IMR-90 (cell line): ENCODE results near the gene PRF1. TPM values are rescaled to one million over a fixed set of nuclear protein-coding genes. Genes with fewer than 3 reads are reported as not detected.

Experiments used
- ATAC-seq: fragments of 200-7000 bp; cut with Tn5 transposase; 2 replicates; pipeline ENCODE4 v1.9.1; 2020; ENCODE audit warnings: low read depth, mild to moderate bottlenecking, moderate library complexity
- BruUV-seq: library from RNA; stranded (reverse); fragments of 400-500 nt; replicated peaks from 2 replicates; lab custom pipeline; 2021; lab: Mats Ljungman, UMichigan
- CTCF ChIA-PET: fragments of 300-600 bp; formaldehyde crosslinking; extraction: SDS; loops from one replicate; lab custom pipeline; 2021; ENCODE audit warnings: antibody characterized with exemption; lab: Yijun Ruan, JAX
- POLR2A ChIA-PET: fragments of 300-600 bp; sonication (Branson Sonifier 250); formaldehyde crosslinking; loops from one replicate; lab custom pipeline; 2022; ENCODE audit warnings: antibody characterized with exemption; ENCODE audit not compliant: unreplicated experiment; lab: Charles Lee
- DNase-seq: peaks from one replicate; pipeline ENCODE4 v3.0.0; 2013
- H2AFZ ChIP-seq: replicated peaks from 2 replicates; pipeline ENCODE3; 2013; ENCODE audit warnings: low read length, mild to moderate bottlenecking; ENCODE audit not compliant: poor library complexity
- H2AK5ac ChIP-seq: 2 replicates; pipeline ENCODE4 v1.6.1; 2013; ENCODE audit warnings: low read depth, low read length, inconsistent platforms
- H2AK9ac ChIP-seq: replicated peaks from 2 replicates; pipeline ENCODE3; 2013; ENCODE audit warnings: mild to moderate bottlenecking, low read depth, low read length, moderate library complexity; ENCODE audit not compliant: poor library complexity
- H2BK120ac ChIP-seq: 2 replicates; pipeline ENCODE4 v1.6.1; 2013; ENCODE audit warnings: low read depth, low read length, inconsistent platforms
- H2BK15ac ChIP-seq: 3 replicates; pipeline ENCODE4 v1.6.1; 2013; ENCODE audit warnings: low read depth, low read length, inconsistent platforms
- H2BK20ac ChIP-seq: 2 replicates; pipeline ENCODE4 v1.6.1; 2013; ENCODE audit warnings: low read depth, mild to moderate bottlenecking, inconsistent platforms, low read length, moderate library complexity
- H2BK5ac ChIP-seq: 2 replicates; pipeline ENCODE4 v1.6.1; 2013; ENCODE audit warnings: mild to moderate bottlenecking, low read depth, low read length, inconsistent platforms; ENCODE audit not compliant: poor library complexity, severe bottlenecking
- H3K14ac ChIP-seq: replicated peaks from 2 replicates; pipeline ENCODE4 v1.6.1; 2013; ENCODE audit warnings: low read depth, low read length, inconsistent platforms
- H3K18ac ChIP-seq: 2 replicates; pipeline ENCODE4 v1.6.1; 2013; ENCODE audit warnings: low read depth, low read length, control low read depth
- H3K23ac ChIP-seq: 2 replicates; pipeline ENCODE4 v1.6.1; 2013; ENCODE audit warnings: low read depth, low read length, inconsistent platforms
- H3K27ac ChIP-seq: 2 replicates; pipeline ENCODE4 v1.5.1; 2013; ENCODE audit warnings: mild to moderate bottlenecking, control low read depth, low read length; ENCODE audit not compliant: insufficient read depth
- H3K27me3 ChIP-seq: 2 replicates; pipeline ENCODE4 v1.6.1; 2013; ENCODE audit warnings: low read length; ENCODE audit not compliant: control insufficient read depth, insufficient read depth
- H3K36me3 ChIP-seq: 2 replicates; pipeline ENCODE4 v1.6.1; 2013; ENCODE audit warnings: low read length, mixed read lengths; ENCODE audit not compliant: control insufficient read depth, insufficient read depth
- H3K4ac ChIP-seq: 2 replicates; pipeline ENCODE4 v1.6.1; 2013; ENCODE audit warnings: low read depth, low read length, inconsistent platforms
- H3K4me1 ChIP-seq: 2 replicates; pipeline ENCODE4 v1.6.1; 2013; ENCODE audit warnings: low read length, mixed read lengths; ENCODE audit not compliant: control insufficient read depth, insufficient read depth
- H3K4me2 ChIP-seq: 2 replicates; pipeline ENCODE4 v1.6.1; 2013; ENCODE audit warnings: low read depth, mild to moderate bottlenecking, control low read depth, low read length, moderate library complexity
- H3K4me3 ChIP-seq: 2 replicates; pipeline ENCODE4 v1.5.1; 2013; ENCODE audit warnings: low read depth, mild to moderate bottlenecking, control low read depth, low read length, moderate library complexity; ENCODE audit not compliant: insufficient read depth
- H3K56ac ChIP-seq: 2 replicates; pipeline ENCODE4 v1.6.1; 2013; ENCODE audit warnings: low read length, inconsistent platforms; ENCODE audit not compliant: insufficient read depth; ENCODE audit errors: extremely low read depth
- H3K79me1 ChIP-seq, 2 experiments: 2 replicates each; pipeline ENCODE4 v1.6.1; 2013; ENCODE audit warnings: low read length in 2 of 2, inconsistent platforms in 1 of 2, low read depth in 1 of 2
- H3K9ac ChIP-seq: 2 replicates; pipeline ENCODE4 v1.6.1; 2013; ENCODE audit warnings: low read depth, low read length, control low read depth
- H3K9me1 ChIP-seq: 2 replicates; pipeline ENCODE4 v1.6.1; 2013; ENCODE audit warnings: low read length, inconsistent platforms; ENCODE audit not compliant: insufficient read depth
- H3K9me3 ChIP-seq: 2 replicates; pipeline ENCODE4 v1.6.1; 2013; ENCODE audit warnings: low read length; ENCODE audit not compliant: control insufficient read depth, insufficient read depth
- H4K20me1 ChIP-seq: 2 replicates; pipeline ENCODE4 v1.6.1; 2013; ENCODE audit warnings: low read length, inconsistent platforms; ENCODE audit not compliant: insufficient read depth
- H4K5ac ChIP-seq: 2 replicates; pipeline ENCODE4 v1.6.1; 2013; ENCODE audit warnings: mild to moderate bottlenecking, low read depth, low read length, control low read depth
- H4K8ac ChIP-seq, 2 experiments: 2 replicates each; pipeline ENCODE4 v1.6.1; 2013; ENCODE audit warnings: low read depth in 2 of 2, low read length in 2 of 2, control low read depth in 1 of 2, inconsistent platforms in 1 of 2
- H4K91ac ChIP-seq: 2 replicates; pipeline ENCODE4 v1.6.1; 2013; ENCODE audit warnings: low read depth, low read length, inconsistent platforms; ENCODE audit not compliant: insufficient read depth
- CEBPB ChIP-seq: IDR thresholded peaks from 2 replicates; pipeline ENCODE4 v1.6.1; 2012; ENCODE audit warnings: low read depth, low read length, improper control_type of control experiment
- SMC3 ChIP-seq: fragments of 150-350 bp; IDR thresholded peaks from 2 replicates; pipeline ENCODE4 v1.6.1; 2016; ENCODE audit warnings: low read depth, mild to moderate bottlenecking, antibody characterized with exemption, low read length, moderate library complexity
- WGBS, 2 experiments: methylation state at CpG; one replicate each; pipeline versions ENCODE4 v1.1.5 to v1.1.7; 2013; ENCODE audit warnings: missing lambda C conversion rate in 2 of 2; ENCODE audit not compliant: insufficient read length in 1 of 2; ENCODE audit errors: extremely low coverage in 2 of 2; 5-methylcytosine and 5-hydroxymethylcytosine counted together
- dilution Hi-C: fragments of 300-500 bp; cut with HindIII; formaldehyde crosslinking; loops from one replicate; pipeline ENCODE4 v1.14.3; 2018; ENCODE audit warnings: low sequenced_read_pairs; ENCODE audit not compliant: unreplicated experiment
- in situ Hi-C: fragments of 300-500 bp; cut with MboI; formaldehyde crosslinking; loops from 3 replicates; pipeline ENCODE4 v1.14.3; 2019; ENCODE audit warnings: low sequenced_read_pairs, inconsistent platforms, mixed read lengths
- intact Hi-C: fragments of 100-400 bp; cut with micrococcal nuclease; formaldehyde crosslinking; loops from 2 replicates; pipeline ENCODE4 v1.10.0; 2022
- polyA plus RNA-seq, 3 experiments: library from polyadenylated mRNA; depleted of rRNA; stranded (reverse); fragments of >200 nt; gene quantifications; 2 replicates each; pipeline ENCODE4 v1.2.3, GENCODE V29; 2012; ENCODE audit warnings: low replicate concordance in 1 of 3
- total RNA-seq: library from RNA; depleted of rRNA; stranded (reverse); fragments of >200 nt; gene quantifications from 2 replicates; pipeline ENCODE4 v1.2.3, GENCODE V29; 2012
- TF ChIP-seq, protein P1 (sequence below): conservative IDR thresholded peaks from 2 replicates; pipeline ENCODE4 v1.5.1; 2012; ENCODE audit warnings: mild to moderate bottlenecking, low read depth, low read length, improper control_type of control experiment
- TF ChIP-seq, protein P2 (sequence below): fragments of 150-350 bp; IDR thresholded peaks from 2 replicates; pipeline ENCODE4 v1.6.1; 2017; ENCODE audit warnings: mild to moderate bottlenecking, antibody characterized with exemption, low read length, low read depth

Gene PRF1
- total and polyA plus RNA-seq, 2 of the 4 experiments (the other 2 are of a cell fraction), result not detected

DNA sequence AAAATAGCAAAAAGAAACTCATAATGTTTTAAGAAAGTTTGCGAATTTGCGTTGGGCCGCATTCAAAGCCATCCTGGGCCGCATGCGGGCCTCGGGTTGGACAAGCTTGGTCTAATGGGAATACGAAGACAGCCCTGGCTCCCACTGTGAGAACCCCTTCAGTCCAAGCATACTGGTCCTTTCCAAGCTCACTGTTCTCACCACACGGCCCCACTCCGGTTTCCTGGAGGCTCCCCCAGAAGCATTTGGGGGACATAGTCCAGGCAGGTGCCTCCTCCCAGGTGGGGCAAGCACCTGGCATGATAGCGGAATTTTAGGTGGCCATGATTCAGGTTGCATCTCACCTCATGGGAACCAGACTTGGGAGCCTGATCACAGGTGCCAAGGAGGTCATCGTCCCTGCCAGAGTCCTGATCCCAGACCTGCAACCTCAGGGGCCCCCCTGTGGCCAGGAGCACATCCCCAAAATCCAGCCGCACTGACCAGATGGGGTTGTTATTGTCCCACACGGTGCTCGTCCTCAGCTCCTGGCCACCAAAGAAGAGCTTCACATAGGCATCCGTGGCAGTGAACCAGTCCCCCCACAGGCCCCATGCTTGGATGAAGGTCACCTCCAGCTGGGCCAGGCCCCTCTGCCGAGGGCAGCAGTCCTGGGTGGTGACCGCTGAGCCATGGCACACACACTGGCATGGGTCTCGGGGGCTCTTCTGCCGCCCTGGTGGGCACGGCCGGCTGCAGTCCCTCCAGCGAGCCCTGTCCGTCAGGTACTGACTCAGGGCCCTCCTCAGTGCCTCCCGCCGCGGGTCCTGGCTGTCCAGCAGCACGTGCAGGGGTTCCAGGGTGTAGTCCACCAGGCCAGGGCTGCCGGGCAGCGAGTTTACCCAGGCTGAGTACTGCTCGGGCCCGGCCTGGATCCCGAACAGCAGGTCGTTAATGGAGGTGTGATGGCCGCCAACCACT is 4.4 kb downstream of the PRF1 start:
- ATAC-seq (no peak), DNase-seq (no peak)
- no peaks in the 10 kb centered on the region for H3K36me3 ChIP-seq
- no peaks in the 10 kb centered on the region for H3K4me1 ChIP-seq
- H3K4ac ChIP-seq, result no peak overlapping the region
- no peak overlapping the region for H4K91ac ChIP-seq
- no peak overlapping the region for H3K18ac ChIP-seq
- intact Hi-C loops (no loop called here), in situ Hi-C loops (no loop called here), dilution Hi-C loops (no loop called here)
- H2AK9ac ChIP-seq, result no peak overlapping the region
- no peaks in the 10 kb centered on the region for H4K20me1 ChIP-seq
- peaks cover 28% of the 10 kb centered on the region; the same call in 1 of the 2 replicates for H3K27me3 ChIP-seq
- BruUV-seq, result no TSS peak
- no peak overlapping the region for H3K14ac ChIP-seq
- H2BK20ac ChIP-seq, result no peak overlapping the region
- no peak overlapping the region for H3K4me3 ChIP-seq
- H3K27ac ChIP-seq, result no peak overlapping the region
- H3K9ac ChIP-seq, result no peak overlapping the region
- H2BK5ac ChIP-seq, result no peak overlapping the region
- TF ChIP-seq, protein P1, sequence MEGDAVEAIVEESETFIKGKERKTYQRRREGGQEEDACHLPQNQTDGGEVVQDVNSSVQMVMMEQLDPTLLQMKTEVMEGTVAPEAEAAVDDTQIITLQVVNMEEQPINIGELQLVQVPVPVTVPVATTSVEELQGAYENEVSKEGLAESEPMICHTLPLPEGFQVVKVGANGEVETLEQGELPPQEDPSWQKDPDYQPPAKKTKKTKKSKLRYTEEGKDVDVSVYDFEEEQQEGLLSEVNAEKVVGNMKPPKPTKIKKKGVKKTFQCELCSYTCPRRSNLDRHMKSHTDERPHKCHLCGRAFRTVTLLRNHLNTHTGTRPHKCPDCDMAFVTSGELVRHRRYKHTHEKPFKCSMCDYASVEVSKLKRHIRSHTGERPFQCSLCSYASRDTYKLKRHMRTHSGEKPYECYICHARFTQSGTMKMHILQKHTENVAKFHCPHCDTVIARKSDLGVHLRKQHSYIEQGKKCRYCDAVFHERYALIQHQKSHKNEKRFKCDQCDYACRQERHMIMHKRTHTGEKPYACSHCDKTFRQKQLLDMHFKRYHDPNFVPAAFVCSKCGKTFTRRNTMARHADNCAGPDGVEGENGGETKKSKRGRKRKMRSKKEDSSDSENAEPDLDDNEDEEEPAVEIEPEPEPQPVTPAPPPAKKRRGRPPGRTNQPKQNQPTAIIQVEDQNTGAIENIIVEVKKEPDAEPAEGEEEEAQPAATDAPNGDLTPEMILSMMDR, result no peak
- TF ChIP-seq, protein P2, sequence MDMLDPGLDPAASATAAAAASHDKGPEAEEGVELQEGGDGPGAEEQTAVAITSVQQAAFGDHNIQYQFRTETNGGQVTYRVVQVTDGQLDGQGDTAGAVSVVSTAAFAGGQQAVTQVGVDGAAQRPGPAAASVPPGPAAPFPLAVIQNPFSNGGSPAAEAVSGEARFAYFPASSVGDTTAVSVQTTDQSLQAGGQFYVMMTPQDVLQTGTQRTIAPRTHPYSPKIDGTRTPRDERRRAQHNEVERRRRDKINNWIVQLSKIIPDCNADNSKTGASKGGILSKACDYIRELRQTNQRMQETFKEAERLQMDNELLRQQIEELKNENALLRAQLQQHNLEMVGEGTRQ, result no peak
- TF ChIP-seq CEBPB, result no peak
- TF ChIP-seq SMC3, result no peak
- POLR2A ChIA-PET, result interaction anchor here (0.7 kb wide), 1 partner anchor 19 kb away, joined by 5 read pairs; no protein-coding TSS in a partner anchor
- no peak overlapping the region for H3K4me2 ChIP-seq
- CTCF ChIA-PET, result no interaction called here
- no peak overlapping the region for H3K23ac ChIP-seq
- no peak overlapping the region for H3K56ac ChIP-seq
- no peak overlapping the region for H4K5ac ChIP-seq
- WGBS, 2 experiments, result 83% methylated on average over 12 of the region's 34 CpGs; no CpG with 5 or more reads in 1 of the 2 experiments
- H3K9me1 ChIP-seq, result no peaks in the 10 kb centered on the region
- H3K9me3 ChIP-seq, result no peaks in the 10 kb centered on the region
- no peak overlapping the region for H2AK5ac ChIP-seq
- H2BK15ac ChIP-seq, result no peak overlapping the region
- H2BK120ac ChIP-seq, result no peak overlapping the region
- no peak overlapping the region for H2AFZ ChIP-seq
- no peaks in the 10 kb centered on the region for H3K79me1 ChIP-seq
- H4K8ac ChIP-seq, result no peak overlapping the region
